HG03060 (cell line): ENCODE results near the gene TNFAIP8L1.

ENCODE experiments used
- ATAC-seq: cut with Tn5 transposase; IDR thresholded peaks from one replicate; pipeline ENCODE4 v1.9.1; 2021; ENCODE audit warnings: low read depth, moderate number of reproducible peaks; ENCODE audit not compliant: unreplicated experiment

Gene TNFAIP8L1

GRCh38 chr19:4645718-4646117 lies 6.4 kb downstream of the TNFAIP8L1 start:
- ATAC-seq, result no peak

GRCh38 chr19:4647676-4648644 lies 8.6 kb downstream of the TNFAIP8L1 start:
- no peak for ATAC-seq

GRCh38 chr19:4649392-4650047 lies 10.2 kb downstream of the TNFAIP8L1 start:
- ATAC-seq, result no peak

- ATAC-seq, result no peak
Observed at GRCh38 chr19:4650159-4650558, 10.8 kb downstream of the TNFAIP8L1 start.

GRCh38 chr19:4652075-4652474 lies 12.8 kb downstream of the TNFAIP8L1 start:
- ATAC-seq, result no peak

GRCh38 chr19:4653793-4654436 lies 14.6 kb downstream of the TNFAIP8L1 start:
- no peak for ATAC-seq

- no peak for ATAC-seq
Observed at GRCh38 chr19:4654437-4655361, 15.4 kb downstream of the TNFAIP8L1 start.

GRCh38 chr19:4656102-4656501 lies 16.8 kb downstream of the TNFAIP8L1 start:
- no peak for ATAC-seq

GRCh38 chr19:4657262-4657661 lies 17.9 kb downstream of the TNFAIP8L1 start:
- no peak for ATAC-seq

GRCh38 chr19:4657835-4658234 lies 18.5 kb downstream of the TNFAIP8L1 start:
- ATAC-seq, result no peak

GRCh38 chr19:4660181-4660791 lies 21.0 kb downstream of the TNFAIP8L1 start:
- no peak for ATAC-seq

GRCh38 chr19:4660993-4661392 lies 21.7 kb downstream of the TNFAIP8L1 start:
- no peak for ATAC-seq

GRCh38 chr19:4662020-4662695 lies 22.8 kb downstream of the TNFAIP8L1 start:
- ATAC-seq, result no peak

GRCh38 chr19:4662812-4663211 lies 23.5 kb downstream of the TNFAIP8L1 start:
- no peak for ATAC-seq

GRCh38 chr19:4664642-4665041 lies 25.3 kb downstream of the TNFAIP8L1 start:
- ATAC-seq, result no peak

GRCh38 chr19:4669723-4670480 lies 30.6 kb downstream of the TNFAIP8L1 start, which contains the start of gene MYDGF:
TSS of gene MYDGF (minus strand) at chr19:4670342. CDS start at chr19:4670334, 8 bp downstream.
- no peak for ATAC-seq

GRCh38 chr19:4671185-4671851 lies 32.0 kb downstream of the TNFAIP8L1 start:
- ATAC-seq, result no peak

- no peak for ATAC-seq
Observed at GRCh38 chr19:4673216-4673615, 33.9 kb downstream of the TNFAIP8L1 start.
